ENCODE measurements around the gene C12orf60. TPM values are rescaled to one million over a fixed set of nuclear protein-coding genes. Genes with fewer than 3 reads are reported as not detected.
"Not testable (repeated sequence)": the region's sequence is repeated elsewhere in the genome, so short reads cannot be mapped to it uniquely, and the experiment has no call there.

C12orf60 gene
- total RNA-seq (2022) (2.2 and 2.6 TPM in 2 replicates), Bru-seq, nascent RNA (percentile 50 among the genes with signal in this experiment), BruChase-seq, experiment 1, labeled RNA remaining after a 6-hour chase (percentile 33 among the genes with signal in this experiment), BruChase-seq, experiment 2, labeled RNA remaining after a 2-hour chase (percentile 51 among the genes with signal in this experiment)
- long read RNA-seq, partial matches to known transcripts = 0 of 5 reads
- long read RNA-seq, other reads (novel, unspliced or antisense) = 1 of 5 reads

GRCh38 chr12:14803011-14803829 is at the start of gene C12orf60, which contains the start of gene WBP11:
TSS of gene C12orf60 (plus strand) at chr12:14803670. CDS start at chr12:14822936, 19,266 bp downstream.
TSS of gene WBP11 (minus strand) at chr12:14803478. CDS start at chr12:14801383, 2,095 bp downstream.
- H3K4me1 Mint-ChIP-seq (ENCODE audit: insufficient read depth, unreplicated experiment) = peaks cover 9% of the 10 kb centered on the region
- BruUV-seq (replicated peaks) = TSS peak; percentile 46

GRCh38 chr12:14756334-14757143 is 46.9 kb upstream of the C12orf60 start:
- Mint-ChIP-seq H3K4me3 (ENCODE audit: unreplicated experiment) (no peak overlapping the region), H3K27ac (ENCODE audit: low read depth, unreplicated experiment) (no peak overlapping the region), H3K4me1 (ENCODE audit: insufficient read depth, unreplicated experiment) (no peaks in the 10 kb centered on the region), H3K9me3 (ENCODE audit: unreplicated experiment) (no peaks in the 10 kb centered on the region), H3K36me3 (ENCODE audit: insufficient read depth, unreplicated experiment) (peaks cover 5% of the 10 kb centered on the region), H3K27me3 (ENCODE audit: insufficient read depth, unreplicated experiment) (no peaks in the 10 kb centered on the region)
- intact Hi-C loops (cut with micrococcal nuclease) = no loop called here
- BruUV-seq (replicated peaks) = no TSS peak
- no peak for TF ChIP-seq CTCF (IDR thresholded peaks at IDR 0.05; ENCODE audit: unreplicated experiment)
- CTCF ChIA-PET = interaction anchor here (0.5 to 1.2 kb wide), 5 partner anchors 14 to 1705 kb away, joined by 3 to 5 read pairs (median 3); a partner anchor contains a TSS
- DNase-seq (ENCODE audit: unreplicated experiment) = no peak
- POLR2A ChIA-PET = interaction anchor here (0.6 to 1.0 kb wide), 3 partner anchors 14 to 508 kb away, joined by 3 to 4 read pairs (median 3); a partner anchor contains a TSS

More at GRCh38 chr12:14803011-14803829, at the start of gene C12orf60, which contains the start of gene WBP11:
- intact Hi-C loops (cut with micrococcal nuclease) = loop anchor here (1.0 to 2.0 kb wide), 3 partner anchors 22 to 34 kb away; a partner anchor contains a TSS
- H3K4me3 Mint-ChIP-seq (ENCODE audit: unreplicated experiment) = no peak within 1 kb of the TSS
- no peaks in the 10 kb centered on the region for H3K9me3 Mint-ChIP-seq (ENCODE audit: unreplicated experiment)
- no peak for TF ChIP-seq CTCF (IDR thresholded peaks at IDR 0.05; ENCODE audit: unreplicated experiment)
- H3K27ac Mint-ChIP-seq (ENCODE audit: low read depth, unreplicated experiment) = no peak within 1 kb of the TSS
- ChIA-PET CTCF (interaction anchor here (0.6 to 2.1 kb wide), 6 partner anchors 25 to 419 kb away, joined by 3 to 6 read pairs (median 4); a partner anchor contains a TSS), POLR2A (interaction anchor here (0.6 to 6.9 kb wide), 30 partner anchors 8 to 859 kb away, joined by 3 to 285 read pairs (median 5); a partner anchor contains a TSS)
- no peaks in the 10 kb centered on the region for H3K27me3 Mint-ChIP-seq (ENCODE audit: insufficient read depth, unreplicated experiment)
- peaks cover 32% of the 10 kb centered on the region for H3K36me3 Mint-ChIP-seq (ENCODE audit: insufficient read depth, unreplicated experiment)
- DNase-seq (ENCODE audit: unreplicated experiment) = peak; percentile 99

- H3K27ac Mint-ChIP-seq (ENCODE audit: low read depth, unreplicated experiment); POLR2A ChIA-PET; BruUV-seq (replicated peaks); H3K27me3 Mint-ChIP-seq (ENCODE audit: insufficient read depth, unreplicated experiment); CTCF ChIA-PET; H3K9me3 Mint-ChIP-seq (ENCODE audit: unreplicated experiment); DNase-seq (ENCODE audit: unreplicated experiment); intact Hi-C loops (cut with micrococcal nuclease); H3K4me3 Mint-ChIP-seq (ENCODE audit: unreplicated experiment); H3K4me1 Mint-ChIP-seq (ENCODE audit: insufficient read depth, unreplicated experiment): not testable (repeated sequence)
- H3K36me3 Mint-ChIP-seq (ENCODE audit: insufficient read depth, unreplicated experiment) = peaks cover 13% of the 10 kb centered on the region
These were observed 43.7 kb upstream of the C12orf60 start for GRCh38 chr12:14759711-14760280.

- no peak for DNase-seq (ENCODE audit: unreplicated experiment)
- CTCF ChIA-PET = no interaction called here
- Mint-ChIP-seq H3K4me3 (ENCODE audit: unreplicated experiment) (no peak overlapping the region), H3K4me1 (ENCODE audit: insufficient read depth, unreplicated experiment) (peaks cover 11% of the 10 kb centered on the region), H3K27me3 (ENCODE audit: insufficient read depth, unreplicated experiment) (no peaks in the 10 kb centered on the region), H3K9me3 (ENCODE audit: unreplicated experiment) (peaks cover 5% of the 10 kb centered on the region), H3K36me3 (ENCODE audit: insufficient read depth, unreplicated experiment) (peaks cover 45% of the 10 kb centered on the region), H3K27ac (ENCODE audit: low read depth, unreplicated experiment) (no peak overlapping the region)
- POLR2A ChIA-PET = interaction anchor here (1.3 kb wide), 1 partner anchor 9 kb away, joined by 5 read pairs; a partner anchor contains a TSS
- no peak for TF ChIP-seq CTCF (IDR thresholded peaks at IDR 0.05; ENCODE audit: unreplicated experiment)
- BruUV-seq (replicated peaks) = no TSS peak
- intact Hi-C loops (cut with micrococcal nuclease) = no loop called here
These were observed 38.1 kb upstream of the C12orf60 start for GRCh38 chr12:14765398-14765797.

- intact Hi-C loops (cut with micrococcal nuclease); BruUV-seq (replicated peaks); H3K9me3 Mint-ChIP-seq (ENCODE audit: unreplicated experiment); H3K4me3 Mint-ChIP-seq (ENCODE audit: unreplicated experiment); DNase-seq (ENCODE audit: unreplicated experiment); CTCF ChIA-PET; H3K27me3 Mint-ChIP-seq (ENCODE audit: insufficient read depth, unreplicated experiment): not testable (repeated sequence)
- Mint-ChIP-seq H3K36me3 (ENCODE audit: insufficient read depth, unreplicated experiment) (peaks cover 51% of the 10 kb centered on the region), H3K4me1 (ENCODE audit: insufficient read depth, unreplicated experiment) (peaks cover 11% of the 10 kb centered on the region), H3K27ac (ENCODE audit: low read depth, unreplicated experiment) (peak overlapping the region; percentile 51)
- POLR2A ChIA-PET = interaction anchor here (1.3 kb wide), 1 partner anchor 9 kb away, joined by 5 read pairs; a partner anchor contains a TSS
These were observed 37.5 kb upstream of the C12orf60 start for GRCh38 chr12:14766020-14766419.

Measured in MCF 10A (cell line).